KMS-11 (cell line): ENCODE results near the gene TRIM25.

ENCODE experiments used
- H2AFZ ChIP-seq: fragments of 200-600 bp; sonication (generic); 2 replicates; pipeline ENCODE4 v1.6.1; 2016; ENCODE audit warnings: antibody characterized with exemption, mixed run types, low read depth
- H3K27ac ChIP-seq: fragments of 200-600 bp; sonication (generic); 2 replicates; pipeline ENCODE4 v1.6.1; 2016; ENCODE audit warnings: mild to moderate bottlenecking, mixed run types
- H3K27me3 ChIP-seq: fragments of 200-600 bp; sonication (generic); 2 replicates; pipeline ENCODE4 v1.6.1; 2017; ENCODE audit warnings: mild to moderate bottlenecking, low read depth, mixed run types, moderate library complexity; ENCODE audit not compliant: insufficient read depth
- H3K36me3 ChIP-seq: fragments of 200-600 bp; sonication (generic); 2 replicates; pipeline ENCODE4 v1.6.1; 2017; ENCODE audit warnings: mild to moderate bottlenecking, mixed run types; ENCODE audit not compliant: insufficient read depth
- H3K4me1 ChIP-seq: fragments of 200-600 bp; sonication (generic); 2 replicates; pipeline ENCODE4 v1.6.1; 2016; ENCODE audit warnings: mild to moderate bottlenecking, low read depth, mixed run types; ENCODE audit not compliant: poor library complexity, severe bottlenecking
- H3K4me2 ChIP-seq: fragments of 200-600 bp; sonication (generic); 2 replicates; pipeline ENCODE4 v1.7.0; 2016; ENCODE audit warnings: mild to moderate bottlenecking, mixed run types
- H3K4me3 ChIP-seq: fragments of 200-600 bp; sonication (generic); IDR thresholded peaks from 2 replicates; pipeline ENCODE4 v1.6.1; 2017; ENCODE audit warnings: low read depth, low read length, mixed read lengths; ENCODE audit not compliant: insufficient read depth
- H3K79me2 ChIP-seq: fragments of 200-600 bp; sonication (generic); 2 replicates; pipeline ENCODE4 v1.6.1; 2016; ENCODE audit warnings: low read depth, mixed run types; ENCODE audit not compliant: insufficient read depth
- H3K9ac ChIP-seq: fragments of 200-600 bp; sonication (generic); 2 replicates; pipeline ENCODE4 v1.6.1; 2016; ENCODE audit warnings: mild to moderate bottlenecking, mixed run types
- H4K20me1 ChIP-seq: fragments of 200-600 bp; sonication (generic); 2 replicates; pipeline ENCODE4 v1.6.1; 2016; ENCODE audit warnings: mild to moderate bottlenecking, mixed run types; ENCODE audit not compliant: insufficient read depth
- CTCF ChIP-seq: fragments of 200-600 bp; sonication (generic); conservative IDR thresholded peaks from 2 replicates; pipeline ENCODE4 v1.6.1; 2017; ENCODE audit warnings: low read depth, mild to moderate bottlenecking, antibody characterized with exemption, low read length, moderate library complexity, mixed read lengths

The TRIM25 gene

GRCh38 chr17:56903560-56903959 is 10.3 kb downstream of the TRIM25 start:
- Histone ChIP-seq H3K4me3 (no peak overlapping the region), H3K27ac (no peak overlapping the region), H3K79me2 (peaks cover 11% of the 10 kb centered on the region; the same call in 1 of the 2 replicates), H2AFZ (no peak overlapping the region), H3K36me3 (peaks cover 31% of the 10 kb centered on the region; the same call in 1 of the 2 replicates), H3K4me1 (no peaks in the 10 kb centered on the region), H3K4me2 (no peak overlapping the region), H4K20me1 (no peaks in the 10 kb centered on the region), H3K9ac (no peak overlapping the region), H3K27me3 (no peaks in the 10 kb centered on the region)
- no peak for TF ChIP-seq CTCF

DNA sequence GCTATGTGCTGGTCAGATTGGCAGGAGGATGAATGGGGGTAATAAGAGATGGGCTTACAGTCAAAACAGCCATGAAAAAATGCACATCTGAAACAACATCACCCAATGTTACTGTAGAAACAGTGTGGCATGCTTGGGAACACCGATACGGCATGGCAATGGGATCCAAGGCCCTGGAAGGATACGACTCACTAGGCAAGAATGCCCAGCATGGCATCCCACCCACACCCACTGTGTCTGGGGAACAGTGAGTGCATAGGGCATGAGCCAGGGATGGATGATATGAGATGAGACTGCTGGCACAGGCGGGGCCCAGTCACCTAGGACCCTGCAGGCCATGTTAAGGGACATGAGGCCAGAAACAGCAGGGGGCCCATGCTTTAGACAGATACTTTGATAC is 11.5 kb downstream of the TRIM25 start:
- TF ChIP-seq CTCF: no peak
- Histone ChIP-seq H3K4me1 (no peaks in the 10 kb centered on the region), H3K27me3 (no peaks in the 10 kb centered on the region), H3K9ac (no peak overlapping the region), H4K20me1 (no peaks in the 10 kb centered on the region), H3K27ac (no peak overlapping the region), H3K79me2 (peaks cover 10% of the 10 kb centered on the region; the same call in 1 of the 2 replicates), H3K4me2 (no peak overlapping the region), H2AFZ (no peak overlapping the region), H3K36me3 (peaks cover 28% of the 10 kb centered on the region; the same call in 1 of the 2 replicates), H3K4me3 (no peak overlapping the region)

DNA sequence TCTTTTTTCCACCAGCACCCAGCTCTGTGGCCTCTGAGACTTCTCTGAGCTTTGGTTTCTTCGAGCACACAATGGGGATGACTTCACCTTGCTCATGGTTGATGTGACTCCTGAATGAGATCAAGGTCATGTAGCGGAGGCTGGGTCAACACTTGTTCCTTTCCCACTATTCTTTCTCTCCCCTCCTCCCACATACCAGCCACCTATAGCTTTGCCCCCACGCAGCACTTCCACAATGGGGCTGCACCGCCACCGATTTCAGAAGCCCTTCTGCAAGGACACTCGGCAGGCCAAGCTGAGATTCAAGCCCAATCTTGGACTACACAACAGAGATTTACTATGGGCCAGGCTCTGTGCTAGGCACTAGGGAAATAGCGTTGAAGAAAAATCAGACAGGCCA is 14.4 kb downstream of the TRIM25 start:
- no peak for TF ChIP-seq CTCF
- Histone ChIP-seq H3K36me3 (peaks cover 14% of the 10 kb centered on the region; the same call in 1 of the 2 replicates), H2AFZ (no peak overlapping the region), H3K4me3 (no peak overlapping the region), H3K4me2 (no peak overlapping the region), H3K9ac (no peak overlapping the region), H3K27me3 (no peaks in the 10 kb centered on the region), H3K79me2 (no peaks in the 10 kb centered on the region), H3K27ac (no peak overlapping the region), H4K20me1 (no peaks in the 10 kb centered on the region), H3K4me1 (no peaks in the 10 kb centered on the region)

DNA sequence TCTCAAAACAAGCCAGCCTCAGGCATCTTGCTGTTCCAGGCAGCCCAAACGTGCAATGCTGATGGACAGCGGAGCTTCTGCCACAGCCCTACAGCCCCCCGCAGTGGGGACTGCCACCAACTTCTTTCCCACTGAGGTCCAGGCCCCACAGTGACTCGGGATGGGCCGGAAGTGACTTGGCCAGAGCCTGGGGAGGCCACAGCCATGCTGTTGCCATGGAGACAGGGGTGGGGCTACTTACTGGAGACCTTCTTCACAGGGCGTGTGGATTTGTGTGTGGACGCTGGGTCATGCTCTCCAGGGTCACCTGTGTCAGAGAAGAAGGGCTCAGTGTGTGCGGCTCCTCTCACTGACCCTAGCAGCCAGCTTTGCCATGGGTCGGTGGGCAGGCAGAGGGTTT is 15.0 kb downstream of the TRIM25 start:
- H3K4me1 ChIP-seq: no peaks in the 10 kb centered on the region
- no peaks in the 10 kb centered on the region for H3K79me2 ChIP-seq
- no peaks in the 10 kb centered on the region for H3K27me3 ChIP-seq
- TF ChIP-seq CTCF: no peak
- no peaks in the 10 kb centered on the region for H4K20me1 ChIP-seq
- H3K36me3 ChIP-seq: peaks cover 8% of the 10 kb centered on the region; the same call in 1 of the 2 replicates
- no peak overlapping the region for H2AFZ ChIP-seq
- no peak overlapping the region for H3K27ac ChIP-seq
- H3K4me3 ChIP-seq: no peak overlapping the region
- H3K4me2 ChIP-seq: no peak overlapping the region
- H3K9ac ChIP-seq: no peak overlapping the region
